ENCODE measurements around the gene SKAP1.

Gene SKAP1

GRCh38 chr17:48127371-48128051 lies 302.5 kb downstream of the SKAP1 start:
- no peaks in the 10 kb centered on the region for H3K27me3 ChIP-seq (ENCODE audit: insufficient read depth, poor library complexity, severe bottlenecking)
- DNase-seq (ENCODE audit: low read depth in 1 of 2, low spot score in 1 of 2): no peak
- no peak overlapping the region for H3K27ac ChIP-seq (replicated peaks)
- no peak for TF ChIP-seq POLR2AphosphoS5 (IDR thresholded peaks at IDR 0.05; ENCODE audit: low read depth)
- TF ChIP-seq CTCF (IDR thresholded peaks at IDR 0.05; ENCODE audit: insufficient read depth, low read length): no peak
- TF ChIP-seq REST (IDR thresholded peaks at IDR 0.05; ENCODE audit: insufficient replicate concordance, low read depth): no peak
- TF ChIP-seq GABPA (IDR thresholded peaks at IDR 0.05; ENCODE audit: low read depth): no peak
- TF ChIP-seq SPI1 (IDR thresholded peaks at IDR 0.05; ENCODE audit: borderline replicate concordance, low read depth): no peak
- no peak overlapping the region for H3K4me3 ChIP-seq (replicated peaks; ENCODE audit: insufficient read depth, low read length)

GRCh38 chr17:48126532-48126850 lies 303.5 kb downstream of the SKAP1 start:
- Histone ChIP-seq H3K27me3 (ENCODE audit: insufficient read depth, poor library complexity, severe bottlenecking) (no peaks in the 10 kb centered on the region), H3K27ac (replicated peaks) (no peak overlapping the region), H3K4me3 (replicated peaks; ENCODE audit: insufficient read depth, low read length) (no peak overlapping the region)
- no peak for TF ChIP-seq GABPA (IDR thresholded peaks at IDR 0.05; ENCODE audit: low read depth)
- no peak for TF ChIP-seq SPI1 (IDR thresholded peaks at IDR 0.05; ENCODE audit: borderline replicate concordance, low read depth)
- no peak for TF ChIP-seq POLR2AphosphoS5 (IDR thresholded peaks at IDR 0.05; ENCODE audit: low read depth)
- no peak for TF ChIP-seq REST (IDR thresholded peaks at IDR 0.05; ENCODE audit: insufficient replicate concordance, low read depth)
- no peak for DNase-seq (ENCODE audit: low read depth in 1 of 2, low spot score in 1 of 2)

GRCh38 chr17:48125829-48126531 lies 304.0 kb downstream of the SKAP1 start:
- H3K4me3 ChIP-seq (replicated peaks; ENCODE audit: insufficient read depth, low read length): no peak overlapping the region
- DNase-seq (ENCODE audit: low read depth in 1 of 2, low spot score in 1 of 2): no peak
- H3K27ac ChIP-seq (replicated peaks): no peak overlapping the region
- TF ChIP-seq CTCF (IDR thresholded peaks at IDR 0.05; ENCODE audit: insufficient read depth, low read length) (no peak), GABPA (IDR thresholded peaks at IDR 0.05; ENCODE audit: low read depth) (no peak), SPI1 (IDR thresholded peaks at IDR 0.05; ENCODE audit: borderline replicate concordance, low read depth) (no peak), REST (IDR thresholded peaks at IDR 0.05; ENCODE audit: insufficient replicate concordance, low read depth) (no peak), POLR2AphosphoS5 (IDR thresholded peaks at IDR 0.05; ENCODE audit: low read depth) (no peak)
- no peaks in the 10 kb centered on the region for H3K27me3 ChIP-seq (ENCODE audit: insufficient read depth, poor library complexity, severe bottlenecking)

Data from HL-60 (cell line).